H1 (cell line): ENCODE results near the gene RNF157. TPM values are rescaled to one million over a fixed set of nuclear protein-coding genes. Genes with fewer than 3 reads are reported as not detected.

Experiments used
- CTCF ChIA-PET: fragments of 300-600 bp; sonication (Branson Sonifier 250); formaldehyde crosslinking; loops from one replicate; lab custom pipeline; 2021; ENCODE audit not compliant: partially characterized antibody; lab: Charles Lee
- POLR2A ChIA-PET: fragments of 300-600 bp; sonication (Branson Sonifier 250); formaldehyde crosslinking; loops from one replicate; lab custom pipeline; 2021; ENCODE audit warnings: inconsistent platforms; ENCODE audit not compliant: partially characterized antibody; lab: Charles Lee
- DNase-seq, 2 experiments: peaks; one replicate each; pipeline versions ENCODE4 v3.0.0 to v3.0.0-alpha.2; 2010 to 2022; ENCODE audit warnings: low spot score in 2 of 2, low read depth in 1 of 2, mixed read lengths in 1 of 2
- FAIRE-seq: peaks from 2 replicates; lab custom pipeline; 2011; peaks lifted over from hg19 to GRCh38; lab: Jason Lieb, UNC
- H2AFZ ChIP-seq: 2 replicates; pipeline ENCODE4 v1.8.1; 2012; ENCODE audit warnings: low read length, inconsistent platforms
- H2AK5ac ChIP-seq: 2 replicates; pipeline ENCODE4 v1.6.1; 2013; ENCODE audit warnings: low read depth, low read length
- H2BK120ac ChIP-seq: replicated peaks from 2 replicates; pipeline ENCODE3; 2013; ENCODE audit warnings: low read depth, low read length, inconsistent platforms
- H2BK12ac ChIP-seq: 2 replicates; pipeline ENCODE4 v1.6.1; 2013; ENCODE audit warnings: low read depth, low read length
- H2BK15ac ChIP-seq: 2 replicates; pipeline ENCODE4 v1.6.1; 2013; ENCODE audit warnings: low read length
- H2BK20ac ChIP-seq: 2 replicates; pipeline ENCODE4 v1.6.1; 2013; ENCODE audit warnings: low read length
- H2BK5ac ChIP-seq: 2 replicates; pipeline ENCODE4 v1.6.1; 2013; ENCODE audit warnings: low read depth, low read length
- H3K14ac ChIP-seq: 2 replicates; pipeline ENCODE4 v1.6.1; 2013; ENCODE audit warnings: inconsistent platforms; ENCODE audit not compliant: insufficient read length
- H3K18ac ChIP-seq: 2 replicates; pipeline ENCODE4 v1.6.1; 2013; ENCODE audit warnings: low read length; ENCODE audit errors: extremely low read depth
- H3K23ac ChIP-seq: 2 replicates; pipeline ENCODE4 v1.6.1; 2013; ENCODE audit warnings: inconsistent platforms; ENCODE audit not compliant: insufficient read length
- H3K23me2 ChIP-seq: 2 replicates; pipeline ENCODE4 v1.6.1; 2013; ENCODE audit warnings: low read depth, low read length
- H3K27ac ChIP-seq: 2 replicates; pipeline ENCODE4 v1.6.1; 2011; ENCODE audit warnings: low read depth, low read length, inconsistent platforms
- H3K27me3 ChIP-seq, 4 experiments: replicated peaks in 1 of 4; 1 replicate in 1 of 4; 2 replicates in 3 of 4; pipeline versions ENCODE4 v1.6.1 to v1.8.1; 2011 to 2013; ENCODE audit warnings: low read length in 3 of 4, mild to moderate bottlenecking in 3 of 4, inconsistent platforms in 2 of 4, mixed read lengths in 2 of 4, moderate library complexity in 1 of 4; ENCODE audit not compliant: control insufficient read depth in 3 of 4, insufficient read depth in 3 of 4; ENCODE audit errors: extremely low read depth in 1 of 4
- H3K36me3 ChIP-seq, 4 experiments: 2 replicates each; pipeline versions ENCODE4 v1.6.1 to v1.8.1; 2011 to 2013; ENCODE audit warnings: mild to moderate bottlenecking in 4 of 4, low read length in 3 of 4, moderate library complexity in 2 of 4, control low read depth in 1 of 4, inconsistent platforms in 1 of 4; ENCODE audit not compliant: insufficient read depth in 4 of 4, control insufficient read depth in 2 of 4
- H3K4ac ChIP-seq: replicated peaks from 2 replicates; pipeline ENCODE3; 2013; ENCODE audit warnings: low read length, low read depth, mixed read lengths, inconsistent platforms; ENCODE audit not compliant: insufficient read length
- H3K4me1 ChIP-seq, 4 experiments: replicated peaks in 1 of 4; 1 replicate in 1 of 4; 2 replicates in 3 of 4; pipeline versions ENCODE4 v1.6.1 to v1.8.1; 2011 to 2013; ENCODE audit warnings: low read length in 3 of 4, inconsistent platforms in 2 of 4, mixed read lengths in 1 of 4; ENCODE audit not compliant: insufficient read depth in 4 of 4, control insufficient read depth in 3 of 4
- H3K4me2 ChIP-seq, 2 experiments: 2 replicates each; pipeline versions ENCODE4 v1.6.1 to v1.8.1; 2011 to 2013; ENCODE audit warnings: low read depth in 2 of 2, low read length in 2 of 2, control low read depth in 1 of 2, inconsistent platforms in 1 of 2, mild to moderate bottlenecking in 1 of 2; ENCODE audit not compliant: insufficient read depth in 1 of 2
- H3K4me3 ChIP-seq, 4 experiments: fragments of 200-600, 300-600 bp in 1 of 4; sonication (generic), shearing (Covaris generic), sonication (Bioruptor Twin) in 1 of 4; 2 replicates each; pipeline versions ENCODE4 v1.5.1 to v1.8.1; 2011 to 2016; ENCODE audit warnings: low read length in 4 of 4, low read depth in 3 of 4, control low read depth in 2 of 4, inconsistent platforms in 2 of 4, mild to moderate bottlenecking in 2 of 4, mixed read lengths in 1 of 4, moderate library complexity in 1 of 4; ENCODE audit not compliant: insufficient read depth in 2 of 4; ENCODE audit errors: extremely low read depth in 1 of 4
- H3K56ac ChIP-seq: replicated peaks from 2 replicates; pipeline ENCODE3; 2013; ENCODE audit warnings: low read depth, mild to moderate bottlenecking, mixed read lengths, low read length, inconsistent platforms; ENCODE audit not compliant: insufficient read length
- H3K79me1 ChIP-seq: 2 replicates; pipeline ENCODE4 v1.6.1; 2013; ENCODE audit warnings: low read depth, low read length, control low read depth
- H3K79me2 ChIP-seq, 2 experiments: 2 replicates each; pipeline versions ENCODE4 v1.6.1 to v1.8.1; 2012 to 2013; ENCODE audit warnings: low read length in 2 of 2, mild to moderate bottlenecking in 2 of 2, inconsistent platforms in 1 of 2; ENCODE audit not compliant: insufficient read depth in 2 of 2, control insufficient read depth in 1 of 2
- H3K9ac ChIP-seq, 4 experiments: replicated peaks in 1 of 4; 1 replicate in 1 of 4; 2 replicates in 3 of 4; pipeline versions ENCODE4 v1.6.1 to v1.8.1; 2011 to 2013; ENCODE audit warnings: low read depth in 3 of 4, low read length in 3 of 4, control low read depth in 2 of 4, mild to moderate bottlenecking in 2 of 4, moderate library complexity in 2 of 4, inconsistent platforms in 1 of 4; ENCODE audit errors: extremely low read depth in 1 of 4
- H3K9me3 ChIP-seq, 2 experiments: 2 replicates each; pipeline versions ENCODE4 v1.6.1 to v1.8.1; 2012 to 2013; ENCODE audit warnings: mild to moderate bottlenecking in 2 of 2, moderate library complexity in 2 of 2, control low read depth in 1 of 2, inconsistent platforms in 1 of 2, low read depth in 1 of 2, low read length in 1 of 2, mixed read lengths in 1 of 2; ENCODE audit not compliant: insufficient read depth in 2 of 2
- H4K20me1 ChIP-seq, 2 experiments: replicated peaks in 1 of 2; 2 replicates each; pipeline versions ENCODE3 to v1.8.1; 2011 to 2013; ENCODE audit warnings: inconsistent platforms in 2 of 2, low read length in 2 of 2, mild to moderate bottlenecking in 1 of 2; ENCODE audit not compliant: insufficient read depth in 2 of 2, control insufficient read depth in 1 of 2
- H4K5ac ChIP-seq: 2 replicates; pipeline ENCODE4 v1.6.1; 2013; ENCODE audit warnings: low read length, low read depth, mixed read lengths, inconsistent platforms; ENCODE audit not compliant: insufficient read length
- H4K8ac ChIP-seq: 2 replicates; pipeline ENCODE4 v1.8.0; 2013; ENCODE audit warnings: mild to moderate bottlenecking, moderate library complexity, low read length, inconsistent platforms; ENCODE audit not compliant: insufficient read depth; ENCODE audit errors: extremely low read depth
- H4K91ac ChIP-seq: replicated peaks from 2 replicates; pipeline ENCODE3; 2013; ENCODE audit warnings: low read length, mixed read lengths, inconsistent platforms; ENCODE audit not compliant: insufficient read length
- CHD1 ChIP-seq: IDR thresholded peaks from 2 replicates; pipeline ENCODE4 v1.6.1; 2012; ENCODE audit warnings: low read depth, low read length, improper control_type of control experiment
- GTF2F1 ChIP-seq: IDR thresholded peaks from 2 replicates; pipeline ENCODE4 v1.6.1; 2012; ENCODE audit warnings: low read depth, low read length, improper control_type of control experiment, borderline replicate concordance
- KDM5A ChIP-seq: fragments of 200-600 bp; IDR thresholded peaks from 2 replicates; pipeline ENCODE4 v1.7.1; 2012; ENCODE audit warnings: mild to moderate bottlenecking, low read length, inconsistent platforms, mixed read lengths
- NRF1 ChIP-seq: IDR thresholded peaks from 2 replicates; pipeline ENCODE4 v1.6.1; 2011; ENCODE audit warnings: mild to moderate bottlenecking, low read depth, low read length, improper control_type of control experiment
- POU5F1 ChIP-seq: IDR thresholded peaks from 2 replicates; pipeline ENCODE4 v1.6.1; 2011; ENCODE audit warnings: low read depth, mild to moderate bottlenecking, low read length, moderate library complexity
- RBBP5 ChIP-seq: IDR thresholded peaks from 2 replicates; pipeline ENCODE4 v1.7.1; 2012; ENCODE audit warnings: low read depth, mild to moderate bottlenecking, inconsistent platforms, low read length, moderate library complexity, borderline replicate concordance
- RFX5 ChIP-seq: IDR thresholded peaks from 2 replicates; pipeline ENCODE4 v1.6.1; 2011; ENCODE audit warnings: low read depth, low read length, improper control_type of control experiment, borderline replicate concordance
- RNF2 ChIP-seq: fragments of 200-900, 300-1000 bp; sonication (generic); IDR thresholded peaks from 2 replicates; pipeline ENCODE4 v1.7.1; 2016; ENCODE audit warnings: borderline replicate concordance, low read depth, mild to moderate bottlenecking, antibody characterized with exemption, low read length; ENCODE audit not compliant: poor library complexity, severe bottlenecking; ENCODE audit errors: missing control alignments
- SIN3A ChIP-seq, 2 experiments: IDR thresholded peaks in 1 of 2; conservative IDR thresholded peaks in 1 of 2; 2 replicates each; pipeline ENCODE4 v1.6.1; 2011 to 2012; ENCODE audit warnings: low read length in 2 of 2, improper control_type of control experiment in 1 of 2, low read depth in 1 of 2, mild to moderate bottlenecking in 1 of 2
- SIX5 ChIP-seq: IDR thresholded peaks from 2 replicates; pipeline ENCODE4 v1.6.1; 2011; ENCODE audit warnings: mild to moderate bottlenecking, low read depth, low read length
- TBP ChIP-seq: IDR thresholded peaks from 2 replicates; pipeline ENCODE4 v1.6.1; 2011; ENCODE audit warnings: low read depth, low read length, improper control_type of control experiment
- ZNF274 ChIP-seq: IDR thresholded peaks from 2 replicates; pipeline ENCODE4 v1.7.0; 2012; ENCODE audit warnings: low read length, borderline replicate concordance; ENCODE audit errors: extremely low read depth
- WGBS, 2 experiments: shearing (Covaris generic) in 1 of 2; methylation state at CpG; one replicate each; pipeline versions ENCODE4 v1.1.6 to v1.1.7; 2013 to 2015; ENCODE audit warnings: low lambda C conversion rate in 2 of 2, mixed read lengths in 2 of 2, inconsistent platforms in 1 of 2, low coverage in 1 of 2, missing lambda C conversion rate in 1 of 2; ENCODE audit not compliant: insufficient replicate concordance in 2 of 2, insufficient coverage in 1 of 2, insufficient read length in 1 of 2; ENCODE audit errors: extremely low coverage in 1 of 2, missing lambda C conversion rate in 1 of 2; 5-methylcytosine and 5-hydroxymethylcytosine counted together
- polyA plus RNA-seq, 7 experiments: library from polyadenylated mRNA; depleted of rRNA in 3 of 7; stranded (reverse) in 5 of 7; unstranded in 2 of 7; fragments of >200 nt in 5 of 7; fragments of 200-250 nt in 2 of 7; gene quantifications; 1 replicate in 5 of 7; 2 replicates in 1 of 7; 4 replicates in 1 of 7; pipeline versions ENCODE4 v1.2.1 to v1.2.3, GENCODE V29; 2011 to 2013; ENCODE audit warnings: missing spikeins in 2 of 7, mixed read lengths in 2 of 7
- total RNA-seq: library from RNA; stranded (reverse); fragmentation: NEBNext Ultra II Directional; extraction: Animal tissue kit (Norgen Biotek cat#: 25700); gene quantifications from 2 replicates; pipeline ENCODE4 v1.2.1, GENCODE V29; 2021

Gene RNF157
- total and polyA plus RNA-seq, 2 of the 8 experiments (the other 6 are each of a cell fraction or from before 2014, with no cell fraction given), result 13.4 to 16.7 TPM

DNA sequence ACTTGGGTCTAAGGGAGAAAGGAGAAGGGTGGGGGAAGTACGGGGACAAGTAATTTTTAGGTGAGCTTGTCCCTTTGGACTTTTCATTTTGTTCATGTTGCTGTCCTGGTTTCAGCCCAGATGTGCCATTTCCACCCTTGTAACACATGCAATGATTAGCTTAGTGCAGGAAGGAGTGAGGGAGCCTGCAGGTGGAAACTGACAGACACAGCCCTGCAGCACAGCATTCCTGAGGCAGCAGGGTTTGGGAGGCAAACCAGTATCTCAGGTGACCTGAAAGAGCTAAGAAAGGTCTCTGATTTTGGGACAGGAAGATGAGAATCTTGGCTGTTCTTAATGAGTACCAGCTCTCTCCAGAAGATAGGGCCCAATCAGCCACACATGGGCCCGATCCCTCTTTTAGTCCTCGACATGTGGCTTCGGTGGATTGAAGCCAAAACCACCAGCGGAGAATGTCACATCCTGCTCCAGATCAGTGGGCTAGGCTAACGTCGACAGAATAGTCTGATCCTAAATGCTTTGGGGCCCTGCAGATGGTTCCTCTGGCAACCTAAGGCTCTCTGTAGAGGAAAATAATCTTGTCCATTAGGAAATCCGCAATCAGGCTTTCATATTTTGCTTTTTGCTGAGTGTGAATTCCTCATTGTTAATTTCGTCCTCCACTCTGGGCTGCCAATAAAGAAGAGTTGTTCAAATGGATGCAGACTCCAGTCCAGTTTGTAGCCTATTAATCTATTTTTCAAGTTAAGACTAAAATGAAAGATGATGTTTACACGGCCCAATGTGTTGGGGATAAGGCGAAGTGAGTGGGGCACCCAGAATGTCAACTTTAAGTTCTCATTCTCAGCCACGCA lies 3.8 kb upstream of the RNF157 start:
- Histone ChIP-seq H3K23me2 (peaks cover 11% of the 10 kb centered on the region), H2AFZ (no peak overlapping the region), H2BK5ac (no peak overlapping the region), H2BK120ac (no peak overlapping the region), H3K36me3 (no peaks in the 10 kb centered on the region), H3K27ac (no peak overlapping the region), H3K9me3 (no peaks in the 10 kb centered on the region), H2AK5ac (no peak overlapping the region), H4K20me1 (no peaks in the 10 kb centered on the region), H3K9ac (no peak overlapping the region), H3K27me3 (peaks cover 3 to 30% (median 25%) of the 10 kb centered on the region in 4 experiments), H2BK20ac (no peak overlapping the region), H3K4me1 (peaks cover 0 to 9% (median 5%) of the 10 kb centered on the region in 4 experiments; a peak in 6 of 7 replicates), H4K91ac (no peak overlapping the region), H3K79me1 (no peaks in the 10 kb centered on the region), H3K4me3 (no peak overlapping the region), H3K56ac (no peak overlapping the region), H3K14ac (no peak overlapping the region), H3K4ac (no peak overlapping the region), H3K18ac (no peak overlapping the region), H3K23ac (no peak overlapping the region), H2BK15ac (no peak overlapping the region), H3K4me2 (no peak overlapping the region), H4K5ac (no peak overlapping the region), H2BK12ac (no peak overlapping the region), H4K8ac (no peak overlapping the region), H3K79me2 (no peaks in the 10 kb centered on the region)
- 94% methylated on average over 12 of the region's 12 CpGs; no CpG with 5 or more reads in 1 of the 2 experiments for WGBS, 2 experiments
- no peak for FAIRE-seq
- DNase-seq, result no peak
- ChIA-PET POLR2A (interaction anchor here (1.2 kb wide), 2 partner anchors 10 to 25 kb away, joined by 3 to 7 read pairs; no protein-coding TSS in a partner anchor), CTCF (interaction anchor here (0.7 to 7.5 kb wide), 8 partner anchors 15 to 164 kb away, joined by 3 to 49 read pairs (median 4); no protein-coding TSS in a partner anchor)
- TF ChIP-seq RFX5 (no peak), POU5F1 (no peak), RBBP5 (no peak), RNF2 (no peak), NRF1 (no peak), ZNF274 (no peak), KDM5A (no peak), SIX5 (no peak), SIN3A (conservative IDR thresholded peaks at IDR 0.05 in 1 of 2, IDR thresholded peaks at IDR 0.05 in 1 of 2; ENCODE audit: low read depth in 1 of 2, low read length in 2 of 2) (no peak), CHD1 (no peak), TBP (no peak), GTF2F1 (no peak)
